Measurements from ENCODE around the gene BIN2.
"Not testable (repeated sequence)": the region's sequence is repeated elsewhere in the genome, so short reads cannot be mapped to it uniquely, and the experiment has no call there.

- not testable (repeated sequence) for TF ChIP-seq EZH2phosphoT487 (IDR thresholded peaks at IDR 0.05; ENCODE audit: insufficient read depth, low read depth); EZH2 (IDR thresholded peaks at IDR 0.05; ENCODE audit: insufficient read depth, poor library complexity, severe bottlenecking)
Observed at GRCh38 chr12:51291603-51292513, 32.1 kb downstream of the BIN2 start.
